ENCODE data around the gene LRRC34. TPM values are rescaled to one million over a fixed set of nuclear protein-coding genes. Genes with fewer than 3 reads are reported as not detected.
A peak's percentile ranks its signal among the peaks of the same experiment; 100 is the strongest.

The LRRC34 gene
- total RNA-seq, 4 donors from 2014 or later: 1.3 to 1.9 TPM; not detected in 2

- no peak for DNase-seq
- in situ Hi-C loops (cut with MboI; ENCODE audit: low pct_ligation_motif_present in 1 of 4, low pct_unique_long_range_greater_than_20kb in 1 of 4, low sequenced_read_pairs in 3 of 4): no loop called here
- H3K4me3 ChIP-seq: peak overlapping the region in 3 of 4 donors; percentile 51 to 64 (median 51)
- no peaks in the 10 kb centered on the region for H3K36me3 ChIP-seq
- H3K4me1 ChIP-seq: peaks cover 0 to 30% (median 14%) of the 10 kb centered on the region in 4 donors
- WGBS, 2 donors (ENCODE audit: low coverage in 1 of 2): 46 to 47% methylated on average over 4 to 8 of the region's 8 CpGs
- TF ChIP-seq CTCF (IDR thresholded peaks at IDR 0.05): no peak
- TF ChIP-seq POLR2AphosphoS5 (IDR thresholded peaks at IDR 0.05): no peak
- no peak for TF ChIP-seq EP300 (IDR thresholded peaks at IDR 0.05; ENCODE audit: low read depth)
- TF ChIP-seq POLR2A (IDR thresholded peaks at IDR 0.05): no peak
- H3K9me3 ChIP-seq: peaks cover 0 to 9% of the 10 kb centered on the region in 2 donors
- peak overlapping the region in 2 of 4 donors; percentile 72 to 77 for H3K27ac ChIP-seq
- no peaks in the 10 kb centered on the region for H3K27me3 ChIP-seq
- intact Hi-C loops (cut with DNase I; ENCODE audit: low total_unique reads): no loop called here
These were observed 574 bp upstream of the LRRC34 start for GRCh38 chr3:169813278-169813677.

GRCh38 chr3:169811631-169812331 lies 923 bp downstream of the LRRC34 start:
- peaks cover 0 to 30% (median 14%) of the 10 kb centered on the region in 4 donors for H3K4me1 ChIP-seq
- DNase-seq: peak; percentile 33
- in situ Hi-C loops (cut with MboI; ENCODE audit: low pct_ligation_motif_present in 1 of 4, low pct_unique_long_range_greater_than_20kb in 1 of 4, low sequenced_read_pairs in 3 of 4): no loop called here
- H3K4me3 ChIP-seq: peak overlapping the region; percentile 30 to 64 (median 51)
- H3K27ac ChIP-seq: peak overlapping the region; percentile 67 to 77 (median 74)
- no peaks in the 10 kb centered on the region for H3K36me3 ChIP-seq
- H3K27me3 ChIP-seq: no peaks in the 10 kb centered on the region
- intact Hi-C loops (cut with DNase I; ENCODE audit: low total_unique reads): no loop called here
- 4 to 33% methylated on average over 6 to 22 of the region's 29 CpGs for WGBS, 2 donors (ENCODE audit: low coverage in 1 of 2)
- TF ChIP-seq CTCF (IDR thresholded peaks at IDR 0.05) (no peak), POLR2AphosphoS5 (IDR thresholded peaks at IDR 0.05) (no peak), EP300 (IDR thresholded peaks at IDR 0.05; ENCODE audit: low read depth) (no peak), POLR2A (IDR thresholded peaks at IDR 0.05) (no peak)
- H3K9me3 ChIP-seq: peaks cover 0 to 9% of the 10 kb centered on the region in 2 donors

- in situ Hi-C loops (cut with MboI; ENCODE audit: low pct_ligation_motif_present in 1 of 4, low pct_unique_long_range_greater_than_20kb in 1 of 4, low sequenced_read_pairs in 3 of 4) (no loop called here), intact Hi-C loops (cut with DNase I; ENCODE audit: low total_unique reads) (no loop called here)
- 50 to 78% methylated on average over 1 to 2 of the region's 2 CpGs for WGBS, 2 donors (ENCODE audit: low coverage in 1 of 2)
- no peaks in the 10 kb centered on the region for H3K36me3 ChIP-seq
- TF ChIP-seq POLR2AphosphoS5 (IDR thresholded peaks at IDR 0.05) (no peak), POLR2A (IDR thresholded peaks at IDR 0.05) (no peak), CTCF (IDR thresholded peaks at IDR 0.05) (no peak), EP300 (IDR thresholded peaks at IDR 0.05; ENCODE audit: low read depth) (no peak)
- no peak overlapping the region for H3K27ac ChIP-seq
- DNase-seq: no peak
- no peaks in the 10 kb centered on the region for H3K27me3 ChIP-seq
- H3K4me3 ChIP-seq: no peak overlapping the region
- H3K4me1 ChIP-seq: peaks cover 0 to 30% (median 14%) of the 10 kb centered on the region in 4 donors
- H3K9me3 ChIP-seq: no peaks in the 10 kb centered on the region
These were observed 3.4 kb downstream of the LRRC34 start for GRCh38 chr3:169809230-169809795.

GRCh38 chr3:169804681-169805080 lies 8.0 kb downstream of the LRRC34 start:
- H3K9me3 ChIP-seq: no peaks in the 10 kb centered on the region
- intact Hi-C loops (cut with DNase I; ENCODE audit: low total_unique reads) (no loop called here), in situ Hi-C loops (cut with MboI; ENCODE audit: low pct_ligation_motif_present in 1 of 4, low pct_unique_long_range_greater_than_20kb in 1 of 4, low sequenced_read_pairs in 3 of 4) (no loop called here)
- TF ChIP-seq POLR2A (IDR thresholded peaks at IDR 0.05): no peak
- TF ChIP-seq POLR2AphosphoS5 (IDR thresholded peaks at IDR 0.05): no peak
- TF ChIP-seq EP300 (IDR thresholded peaks at IDR 0.05; ENCODE audit: low read depth): no peak
- no peak for TF ChIP-seq CTCF (IDR thresholded peaks at IDR 0.05)
- no peaks in the 10 kb centered on the region for H3K36me3 ChIP-seq
- no peak for DNase-seq
- H3K27ac ChIP-seq: no peak overlapping the region
- 92% methylated on average over 3 of the region's 3 CpGs for WGBS, 2 donors (ENCODE audit: low coverage in 1 of 2)
- H3K27me3 ChIP-seq: no peaks in the 10 kb centered on the region
- no peaks in the 10 kb centered on the region for H3K4me1 ChIP-seq
- H3K4me3 ChIP-seq: no peak overlapping the region

Data from transverse colon (tissue), 4 donors.